Subcutaneous adipose tissue (tissue), 4 donors: ENCODE results near the gene MMRN2. TPM values are rescaled to one million over a fixed set of nuclear protein-coding genes. Genes with fewer than 3 reads are reported as not detected.

Source experiments
- CTCF ChIP-seq: fragments of 450-650 bp; IDR thresholded peaks from one replicate; pipeline ENCODE4 v1.5.1; 2016; ENCODE audit warnings: low read depth, mild to moderate bottlenecking, control low read depth, antibody characterized with exemption, moderate library complexity
- total RNA-seq, 4 donors: library from RNA; depleted of rRNA; stranded (reverse); fragments of >200 nt; gene quantifications; one replicate each; pipeline ENCODE4 v1.1.0, GENCODE V29; 2016

MMRN2 gene
- total RNA-seq, 4 donors from 2014 or later, result 22.9 to 120 (median 50.6) TPM

GRCh38 chr10:86960863-86961434 lies 3.5 kb upstream of the MMRN2 start:
- no peak for TF ChIP-seq CTCF

- no peak for TF ChIP-seq CTCF
These were observed 2.8 kb upstream of the MMRN2 start for GRCh38 chr10:86960003-86960862.

GRCh38 chr10:86959737-86960002 lies 2.3 kb upstream of the MMRN2 start:
- TF ChIP-seq CTCF, result no peak

- no peak for TF ChIP-seq CTCF
These were observed 1.7 kb upstream of the MMRN2 start for GRCh38 chr10:86958901-86959736.

GRCh38 chr10:86958116-86958900 lies 893 bp upstream of the MMRN2 start, which contains the start of gene SNCG:
Gene SNCG (plus strand): TSS chr10:86958599. CDS start chr10:86958698, 99 bp downstream.
- no peak for TF ChIP-seq CTCF

- TF ChIP-seq CTCF, result no peak
These were observed 467 bp downstream of the MMRN2 start for GRCh38 chr10:86956848-86957448.
